HG02943 (cell line): ENCODE measurements around the gene THUMPD2.
"Not testable (repeated sequence)": the region's sequence is repeated elsewhere in the genome, so short reads cannot be mapped to it uniquely, and the experiment has no call there.

Source experiments
- ATAC-seq: cut with Tn5 transposase; IDR thresholded peaks from one replicate; pipeline ENCODE4 v1.9.1; 2021; ENCODE audit warnings: mild to moderate bottlenecking, low read depth, moderate library complexity; ENCODE audit not compliant: unreplicated experiment

Gene THUMPD2

GRCh38 chr2:39778775-39779340, at the start of gene THUMPD2:
Gene THUMPD2, minus strand, starts transcription at chr2:39779258. Its CDS starts 19 bp downstream, at chr2:39779239.
- peak; percentile 87 for ATAC-seq

- ATAC-seq = no peak
These were observed 42.8 kb upstream of the THUMPD2 start for GRCh38 chr2:39821871-39822270.

GRCh38 chr2:39816845-39817244, 37.8 kb upstream of the THUMPD2 start:
- ATAC-seq = no peak

- no peak for ATAC-seq
These were observed 37.4 kb upstream of the THUMPD2 start for GRCh38 chr2:39816428-39816827.

- no peak for ATAC-seq
These were observed 27.0 kb upstream of the THUMPD2 start for GRCh38 chr2:39805936-39806608.

GRCh38 chr2:39803839-39804238, 24.8 kb upstream of the THUMPD2 start:
- ATAC-seq = no peak

- no peak for ATAC-seq
These were observed 21.7 kb upstream of the THUMPD2 start for GRCh38 chr2:39800752-39801151.

- no peak for ATAC-seq
These were observed 17.1 kb upstream of the THUMPD2 start for GRCh38 chr2:39796134-39796533.

GRCh38 chr2:39790216-39790818, 11.3 kb upstream of the THUMPD2 start:
- not testable (repeated sequence) for ATAC-seq

- ATAC-seq = no peak
These were observed 8.9 kb upstream of the THUMPD2 start for GRCh38 chr2:39787950-39788349.

- no peak for ATAC-seq
These were observed 7.9 kb upstream of the THUMPD2 start for GRCh38 chr2:39786761-39787522.

- no peak for ATAC-seq
These were observed 3.5 kb upstream of the THUMPD2 start for GRCh38 chr2:39782591-39782990.

- ATAC-seq = no peak
These were observed 2.6 kb upstream of the THUMPD2 start for GRCh38 chr2:39781697-39782096.

- ATAC-seq = no peak
These were observed 2.0 kb upstream of the THUMPD2 start for GRCh38 chr2:39780825-39781600.

- no peak for ATAC-seq
These were observed 869 bp upstream of the THUMPD2 start for GRCh38 chr2:39779927-39780326.

GRCh38 chr2:39779341-39779851, 338 bp upstream of the THUMPD2 start:
- ATAC-seq = no peak

GRCh38 chr2:39778233-39778632, 825 bp downstream of the THUMPD2 start:
- ATAC-seq = no peak

GRCh38 chr2:39772812-39773152, 6.3 kb downstream of the THUMPD2 start:
- ATAC-seq = no peak

- no peak for ATAC-seq
These were observed 6.8 kb downstream of the THUMPD2 start for GRCh38 chr2:39772086-39772811.

GRCh38 chr2:39762448-39762847, 16.6 kb downstream of the THUMPD2 start:
- ATAC-seq = no peak
